ENCODE results near the gene USP36. TPM values are rescaled to one million over a fixed set of nuclear protein-coding genes. Genes with fewer than 3 reads are reported as not detected.
A peak's percentile ranks its signal among the peaks of the same experiment; 100 is the strongest.

Gene USP36
- total and polyA plus RNA-seq, 12 donors = 13.9 to 69.1 (median 45.5) TPM

- H3K4me1 ChIP-seq (replicated peaks in 1 of 2) = no peaks in the 10 kb centered on the region
- H3K4me3 ChIP-seq = no peak overlapping the region
- WGBS, 4 donors = 75 to 80% (median 77%) methylated on average over 8 of the region's 8 CpGs
- TF ChIP-seq, protein P1, sequence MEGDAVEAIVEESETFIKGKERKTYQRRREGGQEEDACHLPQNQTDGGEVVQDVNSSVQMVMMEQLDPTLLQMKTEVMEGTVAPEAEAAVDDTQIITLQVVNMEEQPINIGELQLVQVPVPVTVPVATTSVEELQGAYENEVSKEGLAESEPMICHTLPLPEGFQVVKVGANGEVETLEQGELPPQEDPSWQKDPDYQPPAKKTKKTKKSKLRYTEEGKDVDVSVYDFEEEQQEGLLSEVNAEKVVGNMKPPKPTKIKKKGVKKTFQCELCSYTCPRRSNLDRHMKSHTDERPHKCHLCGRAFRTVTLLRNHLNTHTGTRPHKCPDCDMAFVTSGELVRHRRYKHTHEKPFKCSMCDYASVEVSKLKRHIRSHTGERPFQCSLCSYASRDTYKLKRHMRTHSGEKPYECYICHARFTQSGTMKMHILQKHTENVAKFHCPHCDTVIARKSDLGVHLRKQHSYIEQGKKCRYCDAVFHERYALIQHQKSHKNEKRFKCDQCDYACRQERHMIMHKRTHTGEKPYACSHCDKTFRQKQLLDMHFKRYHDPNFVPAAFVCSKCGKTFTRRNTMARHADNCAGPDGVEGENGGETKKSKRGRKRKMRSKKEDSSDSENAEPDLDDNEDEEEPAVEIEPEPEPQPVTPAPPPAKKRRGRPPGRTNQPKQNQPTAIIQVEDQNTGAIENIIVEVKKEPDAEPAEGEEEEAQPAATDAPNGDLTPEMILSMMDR (IDR thresholded peaks at IDR 0.05) = no peak
- TF ChIP-seq POLR2A (IDR thresholded peaks at IDR 0.05) = no peak
- no peak for DNase-seq
- peak overlapping the region in 2 of 5 donors; percentile 69 to 78 for H3K27ac ChIP-seq
- no peaks in the 10 kb centered on the region for H3K27me3 ChIP-seq
- intact Hi-C loops (cut with DNase I) = no loop called here
- H3K9me3 ChIP-seq (replicated peaks in 1 of 3) = no peaks in the 10 kb centered on the region
- H3K36me3 ChIP-seq (replicated peaks in 1 of 2) = peaks cover 0 to 97% of the 10 kb centered on the region in 2 donors
These were observed 21.2 kb downstream of the USP36 start for GRCh38 chr17:78819402-78819801.

DNA sequence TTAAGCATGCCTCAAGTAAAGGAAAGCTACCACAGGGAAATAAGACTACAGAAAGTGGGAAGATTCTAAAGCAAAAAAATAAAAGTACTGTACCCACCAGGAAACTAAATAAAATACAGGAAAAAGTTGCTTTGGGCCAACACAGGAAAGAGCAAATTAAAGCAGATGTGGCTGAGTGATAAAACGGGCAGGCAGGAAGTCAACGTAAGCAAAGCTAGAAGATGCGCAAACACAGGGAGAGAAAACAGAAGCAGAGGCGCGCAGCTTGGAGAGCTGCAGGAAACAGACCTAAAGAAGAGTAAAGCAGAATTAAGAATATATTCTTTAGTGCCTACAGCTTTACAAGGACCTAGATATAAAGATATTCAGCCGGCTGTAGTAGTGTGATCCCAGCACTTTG, 21.7 kb downstream of the USP36 start:
- no peaks in the 10 kb centered on the region for H3K27me3 ChIP-seq
- DNase-seq = peak in 1 of 7 donors; percentile 27
- H3K4me1 ChIP-seq (replicated peaks in 1 of 2) = no peaks in the 10 kb centered on the region
- no peak overlapping the region for H3K4me3 ChIP-seq
- H3K27ac ChIP-seq = peak overlapping the region in 2 of 5 donors; percentile 69 to 78
- WGBS, 4 donors = 60 to 64% (median 62%) methylated on average over 6 of the region's 6 CpGs
- H3K9me3 ChIP-seq (replicated peaks in 1 of 3) = no peaks in the 10 kb centered on the region
- intact Hi-C loops (cut with DNase I) = no loop called here
- TF ChIP-seq, protein P1 (IDR thresholded peaks at IDR 0.05) = no peak
- no peak for TF ChIP-seq POLR2A (IDR thresholded peaks at IDR 0.05)
- peaks cover 0 to 97% of the 10 kb centered on the region in 2 donors for H3K36me3 ChIP-seq (replicated peaks in 1 of 2)

GRCh38 chr17:78818152-78818846, 22.3 kb downstream of the USP36 start:
- no peaks in the 10 kb centered on the region for H3K9me3 ChIP-seq (replicated peaks in 1 of 3)
- H3K27ac ChIP-seq = peak overlapping the region in 2 of 5 donors; percentile 35 to 42
- no peaks in the 10 kb centered on the region for H3K4me1 ChIP-seq (replicated peaks in 1 of 2)
- 74 to 85% (median 80%) methylated on average over 19 of the region's 19 CpGs for WGBS, 4 donors
- peaks cover 0 to 97% of the 10 kb centered on the region in 2 donors for H3K36me3 ChIP-seq (replicated peaks in 1 of 2)
- no peak for TF ChIP-seq POLR2A (IDR thresholded peaks at IDR 0.05)
- no peaks in the 10 kb centered on the region for H3K27me3 ChIP-seq
- H3K4me3 ChIP-seq = no peak overlapping the region
- DNase-seq = no peak
- intact Hi-C loops (cut with DNase I) = no loop called here

GRCh38 chr17:78817123-78817522, 23.5 kb downstream of the USP36 start:
- intact Hi-C loops (cut with DNase I) = no loop called here
- TF ChIP-seq, protein P1 (IDR thresholded peaks at IDR 0.05) = no peak
- no peak for TF ChIP-seq POLR2A (IDR thresholded peaks at IDR 0.05)
- peaks cover 0 to 99% of the 10 kb centered on the region in 2 donors for H3K36me3 ChIP-seq (replicated peaks in 1 of 2)
- H3K4me3 ChIP-seq = no peak overlapping the region
- WGBS, 4 donors = 83 to 86% (median 85%) methylated on average over 6 of the region's 6 CpGs
- H3K9me3 ChIP-seq (replicated peaks in 1 of 3) = no peaks in the 10 kb centered on the region
- no peak overlapping the region for H3K27ac ChIP-seq
- DNase-seq = no peak
- H3K27me3 ChIP-seq = no peaks in the 10 kb centered on the region
- H3K4me1 ChIP-seq (replicated peaks in 1 of 2) = no peaks in the 10 kb centered on the region

- TF ChIP-seq, protein P1 (IDR thresholded peaks at IDR 0.05) = no peak
- TF ChIP-seq POLR2A (IDR thresholded peaks at IDR 0.05) = no peak
- Histone ChIP-seq H3K4me1 (replicated peaks in 1 of 2) (no peaks in the 10 kb centered on the region), H3K27ac (no peak overlapping the region), H3K9me3 (replicated peaks in 1 of 3) (no peaks in the 10 kb centered on the region), H3K27me3 (no peaks in the 10 kb centered on the region), H3K36me3 (replicated peaks in 1 of 2) (peaks cover 0 to 98% of the 10 kb centered on the region in 2 donors), H3K4me3 (no peak overlapping the region)
- intact Hi-C loops (cut with DNase I) = no loop called here
- WGBS, 4 donors = 81 to 96% (median 89%) methylated on average over 7 of the region's 7 CpGs
- no peak for DNase-seq
These were observed 24.9 kb downstream of the USP36 start for GRCh38 chr17:78815696-78816095.

Data from adrenal gland (tissue), 12 donors.